GM21825 (cell line): ENCODE results near the gene CALD1.

Source experiments
- ATAC-seq: cut with Tn5 transposase; IDR thresholded peaks from one replicate; pipeline ENCODE4 v1.9.1; 2021; ENCODE audit warnings: mild to moderate bottlenecking, moderate library complexity; ENCODE audit not compliant: unreplicated experiment

The CALD1 gene

DNA sequence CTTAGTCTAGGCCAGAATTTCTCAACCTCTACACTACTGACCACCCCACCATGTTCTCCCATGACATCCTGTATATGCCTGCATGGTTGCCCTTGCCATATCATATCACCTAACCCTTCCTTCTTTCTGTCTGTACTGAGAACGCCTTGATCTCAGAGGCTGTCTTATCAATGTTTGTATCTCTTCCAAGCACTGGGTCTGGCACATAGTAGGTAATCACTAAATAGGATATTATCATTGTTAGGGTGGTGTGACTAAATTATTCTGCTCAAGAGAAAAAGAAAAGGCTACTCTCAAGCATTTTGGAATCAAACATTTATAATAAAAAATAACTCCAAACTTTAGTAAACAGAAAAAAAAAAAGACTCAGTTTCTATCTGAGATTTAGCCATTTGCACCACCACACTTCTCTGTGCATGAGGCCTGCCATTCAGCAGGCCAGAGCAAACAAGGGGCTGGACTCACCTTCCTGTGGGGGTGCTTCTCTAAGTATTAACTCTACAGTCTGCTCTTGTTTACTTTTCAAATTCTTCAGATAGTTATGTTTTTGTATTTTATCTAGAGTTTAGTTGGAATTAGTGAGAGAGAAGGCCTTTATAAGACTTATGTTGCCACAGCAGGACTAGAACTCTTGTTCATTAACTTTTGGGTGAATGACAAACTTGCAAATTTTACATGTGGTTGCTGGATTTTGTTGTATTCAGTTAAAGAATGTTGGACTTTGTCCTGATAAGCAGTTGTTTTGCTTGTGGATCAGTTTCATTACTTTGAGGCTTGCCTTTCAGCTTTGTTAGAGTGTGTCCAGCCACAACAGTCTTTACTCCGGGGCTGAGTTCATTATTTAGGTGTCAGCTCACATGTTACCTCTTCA is 212.3 kb downstream of the CALD1 start:
- no peak for ATAC-seq

- peak; percentile 71 for ATAC-seq
Observed at GRCh38 chr7:134992626-134993179, 213.3 kb downstream of the CALD1 start.

DNA sequence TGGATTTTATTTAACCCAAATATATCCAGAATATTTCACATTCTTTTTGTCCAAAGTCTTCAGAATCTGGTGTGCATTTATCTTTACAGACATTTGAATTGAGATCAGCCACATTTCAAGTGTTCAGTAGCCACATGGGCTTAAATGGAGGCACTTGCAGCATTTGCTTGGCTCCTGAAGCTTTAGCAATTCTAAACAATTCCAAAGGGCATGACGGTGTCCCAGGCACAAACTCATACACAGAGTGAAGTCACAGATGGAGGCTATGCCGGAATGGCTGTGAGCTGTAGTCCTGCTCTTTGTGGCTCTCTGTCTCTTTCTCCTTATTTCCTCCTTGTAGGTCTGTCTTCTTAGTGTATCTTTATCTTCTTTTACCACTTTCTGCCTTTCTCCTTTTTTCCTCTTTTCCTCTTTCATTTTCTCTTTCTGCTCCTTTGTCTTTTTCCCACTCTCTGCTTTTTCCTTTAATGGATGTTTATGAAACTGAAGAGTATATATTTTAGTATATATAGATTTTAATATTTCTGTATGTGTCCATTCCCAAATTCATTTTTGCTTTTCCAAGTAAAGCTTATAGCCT is 214.5 kb downstream of the CALD1 start:
- ATAC-seq, result no peak

DNA sequence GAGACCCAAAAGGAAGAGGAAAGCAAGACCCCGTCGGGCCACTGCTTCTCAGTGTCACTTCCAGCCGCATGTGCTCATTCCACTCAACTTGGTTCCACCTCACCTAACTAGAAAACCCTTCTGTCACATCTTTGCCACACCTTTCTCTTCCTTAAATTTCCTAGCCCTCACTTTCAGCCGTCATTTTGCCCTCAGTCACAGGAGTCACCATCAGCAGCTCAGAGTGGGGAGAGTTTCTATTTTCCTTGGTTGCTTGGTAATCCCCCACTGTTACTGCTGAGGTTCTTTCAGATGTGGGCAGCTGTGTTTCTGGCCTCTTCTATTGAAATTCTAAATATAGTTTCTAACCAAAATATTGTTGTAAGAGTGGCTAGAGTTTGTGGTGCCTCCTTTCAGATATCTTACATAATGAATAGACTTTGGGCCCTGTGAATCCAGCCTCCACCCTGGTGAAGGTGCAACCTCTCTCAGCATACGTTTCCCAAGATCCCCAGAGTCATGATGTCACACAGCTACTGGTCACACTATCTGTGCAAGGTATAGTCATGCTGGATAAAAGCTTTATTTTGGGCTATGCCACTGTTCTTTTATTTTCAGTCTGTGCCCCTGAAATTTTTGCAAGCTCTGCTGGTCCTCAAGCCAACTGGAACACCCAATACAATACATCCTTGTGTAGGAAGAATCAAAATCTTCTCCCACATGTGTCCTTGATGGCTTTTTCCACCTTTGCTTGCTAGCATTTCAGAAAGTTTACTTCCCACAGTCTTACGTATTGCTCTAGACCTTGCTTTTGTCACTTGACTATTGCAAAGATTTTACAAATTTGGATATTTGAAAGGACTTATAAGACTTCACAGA is 216.0 kb downstream of the CALD1 start:
- ATAC-seq, result peak; percentile 32

DNA sequence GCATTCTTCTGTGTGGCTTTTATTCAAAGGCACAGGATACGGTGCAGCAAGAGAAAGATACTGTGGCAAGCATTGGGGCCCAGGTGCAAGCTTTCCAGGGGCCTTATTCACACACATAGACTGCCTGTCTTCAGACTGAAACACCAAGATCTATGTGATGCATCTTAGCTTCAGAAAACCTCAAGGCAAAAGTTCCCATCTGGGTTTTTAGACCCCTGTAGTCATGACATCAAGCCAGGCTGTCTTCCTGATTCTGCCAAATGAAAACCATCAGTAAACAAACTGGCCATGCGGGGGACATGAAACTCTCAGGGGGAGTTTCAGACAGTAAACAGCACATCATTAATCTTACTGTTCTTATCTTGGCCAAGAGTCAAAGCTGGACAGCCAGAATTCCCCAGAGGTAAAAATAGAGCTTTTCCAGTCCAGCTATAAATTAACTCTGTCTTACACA is 216.7 kb downstream of the CALD1 start:
- ATAC-seq, result peak; percentile 43

GRCh38 chr7:134997214-134997885 is 217.9 kb downstream of the CALD1 start:
- no peak for ATAC-seq

GRCh38 chr7:134999136-134999535 is 219.7 kb downstream of the CALD1 start:
- no peak for ATAC-seq

DNA sequence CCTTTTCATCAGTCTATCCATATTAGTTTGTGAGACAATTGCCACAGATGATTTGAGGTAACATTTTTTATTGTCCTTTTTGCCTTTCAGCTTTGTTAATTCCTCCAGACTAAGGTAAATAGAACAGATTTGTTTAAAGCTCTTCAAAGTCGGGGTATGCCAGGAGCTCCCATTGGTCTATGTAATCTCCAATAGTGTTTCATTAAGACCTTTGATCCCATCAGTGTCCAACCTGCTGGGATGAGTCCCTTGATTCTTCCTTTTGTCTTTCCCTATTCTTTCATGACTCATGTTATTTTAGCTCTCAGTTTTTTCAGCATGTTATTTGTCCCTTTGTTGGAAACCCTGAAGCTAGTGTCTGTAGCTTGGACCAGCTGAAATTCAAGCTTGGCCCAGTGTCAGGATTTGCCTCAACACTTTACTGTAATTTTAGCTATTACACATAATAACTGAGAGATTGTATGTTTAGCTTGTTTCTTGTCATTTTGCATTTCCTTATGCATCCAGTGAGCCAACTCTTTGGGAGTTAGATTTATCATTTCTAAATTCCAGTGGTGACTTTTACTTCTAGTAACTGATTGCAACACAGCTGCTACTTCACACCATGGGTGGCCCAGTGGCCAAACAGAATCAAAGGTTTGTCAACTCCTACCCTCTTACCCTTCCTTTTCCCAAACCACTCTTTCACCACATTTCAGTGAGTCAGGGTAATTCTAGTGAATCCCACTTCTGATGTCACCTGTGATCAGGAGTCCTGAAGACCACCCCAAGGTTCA is 222.1 kb downstream of the CALD1 start:
- no peak for ATAC-seq

DNA sequence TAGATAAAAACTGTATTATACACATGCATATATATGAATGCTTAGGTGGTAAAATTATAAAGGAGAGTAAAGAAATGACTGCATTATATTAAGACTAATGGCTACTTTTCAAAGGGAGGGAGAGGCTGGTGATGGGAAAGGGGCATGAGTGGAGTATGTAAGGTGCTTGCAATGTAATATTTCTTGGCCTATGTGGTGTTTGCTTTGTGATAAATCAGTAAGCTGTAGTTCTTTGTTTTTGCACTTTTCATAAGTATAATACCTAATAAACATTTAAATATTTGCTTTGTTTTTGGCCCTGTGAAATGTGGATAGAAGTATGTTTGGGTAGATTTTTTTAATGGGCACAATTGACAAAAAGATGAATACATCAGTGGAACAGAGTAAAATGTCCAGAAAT is 232.8 kb downstream of the CALD1 start:
- ATAC-seq, result no peak
